ENCODE data around the gene GM2A. TPM values are rescaled to one million over a fixed set of nuclear protein-coding genes. Genes with fewer than 3 reads are reported as not detected.

The GM2A gene
- total and polyA plus RNA-seq, 2 donors (not counting 1 experiment from before 2014, with no cell fraction given), result 29.8 to 82.7 TPM

DNA sequence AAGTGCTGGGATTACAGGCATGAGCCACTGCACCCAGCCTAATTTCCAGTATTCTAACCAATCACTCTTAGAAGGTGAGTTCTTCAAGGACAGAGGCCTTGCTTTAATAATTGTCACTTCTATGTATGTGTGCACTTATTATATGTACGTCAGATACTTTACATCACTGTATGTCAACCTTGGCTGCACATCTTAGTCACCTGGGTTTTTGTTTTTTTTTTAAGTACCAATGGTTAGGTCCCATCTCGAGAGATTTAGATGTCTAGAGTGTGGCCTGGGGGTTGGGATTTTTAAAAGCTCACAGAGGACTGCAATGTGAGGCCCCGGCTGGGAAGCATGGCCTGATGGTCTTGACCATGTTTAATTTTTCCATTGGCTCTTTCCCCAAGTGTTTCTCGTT, 9.9 kb upstream of the GM2A start:
- H3K27me3 Mint-ChIP-seq, result no peaks in the 10 kb centered on the region
- Histone ChIP-seq H3K79me2 (ENCODE audit: control insufficient read depth, insufficient read depth, low read length) (peaks cover 28% of the 10 kb centered on the region), H3K4me1 (ENCODE audit: control insufficient read depth in 2 of 2, insufficient read depth in 2 of 2, low read length in 2 of 2) (peaks cover 49 to 54% of the 10 kb centered on the region in 2 donors), H3K27me3 (replicated peaks in 1 of 4; ENCODE audit: control extremely low read depth in 1 of 4, control insufficient read depth in 3 of 4, insufficient read depth in 4 of 4, low read length in 3 of 4) (no peaks in the 10 kb centered on the region), H3K4me3 (ENCODE audit: control extremely low read depth in 1 of 5, extremely low read depth in 1 of 5, insufficient read depth in 1 of 5, low read depth in 2 of 5, low read length in 4 of 5) (no peak overlapping the region), H3K9ac (ENCODE audit: low read length) (no peak overlapping the region), H2AFZ (ENCODE audit: insufficient read depth, low read depth, low read length, poor library complexity, severe bottlenecking) (no peak overlapping the region), H3K9me3 (ENCODE audit: control extremely low read depth in 1 of 3, control insufficient read depth in 2 of 3, insufficient read depth in 1 of 3, low read length in 2 of 3) (no peaks in the 10 kb centered on the region), H3K36me3 (replicated peaks in 1 of 2; ENCODE audit: control extremely low read depth in 1 of 2, control insufficient read depth in 1 of 2, extremely low read depth in 1 of 2, insufficient read depth in 2 of 2, low read length in 1 of 2) (no peaks in the 10 kb centered on the region), H4K20me1 (ENCODE audit: control insufficient read depth, insufficient read depth, low read length, poor library complexity, severe bottlenecking) (no peaks in the 10 kb centered on the region), H3K4me2 (replicated peaks; ENCODE audit: low read depth, low read length, poor library complexity, severe bottlenecking) (no peak overlapping the region), H3K27ac (ENCODE audit: low read length in 2 of 2) (no peak overlapping the region)
- H3K9me3 Mint-ChIP-seq (ENCODE audit: insufficient read depth), result no peaks in the 10 kb centered on the region
- TF ChIP-seq, protein P1, sequence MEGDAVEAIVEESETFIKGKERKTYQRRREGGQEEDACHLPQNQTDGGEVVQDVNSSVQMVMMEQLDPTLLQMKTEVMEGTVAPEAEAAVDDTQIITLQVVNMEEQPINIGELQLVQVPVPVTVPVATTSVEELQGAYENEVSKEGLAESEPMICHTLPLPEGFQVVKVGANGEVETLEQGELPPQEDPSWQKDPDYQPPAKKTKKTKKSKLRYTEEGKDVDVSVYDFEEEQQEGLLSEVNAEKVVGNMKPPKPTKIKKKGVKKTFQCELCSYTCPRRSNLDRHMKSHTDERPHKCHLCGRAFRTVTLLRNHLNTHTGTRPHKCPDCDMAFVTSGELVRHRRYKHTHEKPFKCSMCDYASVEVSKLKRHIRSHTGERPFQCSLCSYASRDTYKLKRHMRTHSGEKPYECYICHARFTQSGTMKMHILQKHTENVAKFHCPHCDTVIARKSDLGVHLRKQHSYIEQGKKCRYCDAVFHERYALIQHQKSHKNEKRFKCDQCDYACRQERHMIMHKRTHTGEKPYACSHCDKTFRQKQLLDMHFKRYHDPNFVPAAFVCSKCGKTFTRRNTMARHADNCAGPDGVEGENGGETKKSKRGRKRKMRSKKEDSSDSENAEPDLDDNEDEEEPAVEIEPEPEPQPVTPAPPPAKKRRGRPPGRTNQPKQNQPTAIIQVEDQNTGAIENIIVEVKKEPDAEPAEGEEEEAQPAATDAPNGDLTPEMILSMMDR (IDR thresholded peaks at IDR 0.05), result no peak
- TF ChIP-seq EZH2 (IDR thresholded peaks at IDR 0.05; ENCODE audit: borderline replicate concordance, insufficient read depth, low read depth, low read length, poor library complexity, severe bottlenecking), result no peak
- CTCF ChIA-PET, result interaction anchor here (1.2 to 14.0 kb wide), 7 partner anchors 12 to 127 kb away, joined by 3 to 299 read pairs (median 42); partner anchors contain the start of gene CCDC69
- POLR2A ChIA-PET, result no interaction called here
- intact Hi-C loops (cut with micrococcal nuclease), result no loop called here
- ATAC-seq (ENCODE audit: low read depth) (no peak), DNase-seq (no peak)
- peak overlapping the region; percentile 32 for H3K4me3 Mint-ChIP-seq
- WGBS (ENCODE audit: insufficient coverage), result no CpG with 5 or more reads among the region's 4 CpGs
- peak overlapping the region; percentile 3 for H3K27ac Mint-ChIP-seq
- H3K4me1 Mint-ChIP-seq, result peaks cover 68% of the 10 kb centered on the region

DNA sequence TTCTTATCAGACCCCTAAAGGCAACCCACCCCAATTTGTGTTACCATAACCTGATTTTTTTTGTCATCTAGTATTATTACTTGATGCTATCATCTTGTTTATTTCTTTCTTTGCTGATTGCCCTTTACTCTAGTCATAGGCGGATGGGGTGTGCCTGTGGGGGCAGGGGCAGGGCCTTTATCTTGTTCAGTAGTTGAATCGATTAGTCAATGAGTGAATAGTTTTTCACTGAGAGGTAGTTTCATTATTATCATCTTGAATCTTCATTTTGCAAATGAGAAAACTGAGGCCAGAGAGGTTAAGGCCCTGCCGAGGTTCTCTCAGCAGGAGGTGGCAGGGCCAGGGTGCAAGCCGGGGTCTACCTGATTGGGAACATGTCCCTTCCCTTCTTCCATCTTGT, 9.4 kb upstream of the GM2A start:
- POLR2A ChIA-PET, result no interaction called here
- Mint-ChIP-seq H3K27me3 (no peaks in the 10 kb centered on the region), H3K27ac (no peak overlapping the region), H3K4me1 (peaks cover 64% of the 10 kb centered on the region), H3K4me3 (no peak overlapping the region), H3K9me3 (ENCODE audit: insufficient read depth) (no peaks in the 10 kb centered on the region)
- H3K4me2 ChIP-seq (replicated peaks; ENCODE audit: low read depth, low read length, poor library complexity, severe bottlenecking), result no peak overlapping the region
- peaks cover 45 to 49% of the 10 kb centered on the region in 2 donors for H3K4me1 ChIP-seq (ENCODE audit: control insufficient read depth in 2 of 2, insufficient read depth in 2 of 2, low read length in 2 of 2)
- 71% methylated on average over 1 of the region's 4 CpGs for whole genome bisulfite sequencing (ENCODE audit: insufficient coverage)
- CTCF ChIA-PET, result interaction anchor here (4.0 to 14.0 kb wide), 3 partner anchors 24 to 128 kb away, joined by 42 to 299 read pairs (median 265); partner anchors contain the start of gene CCDC69
- H3K9ac ChIP-seq (ENCODE audit: low read length), result no peak overlapping the region
- intact Hi-C loops (cut with micrococcal nuclease), result no loop called here
- no peaks in the 10 kb centered on the region for H4K20me1 ChIP-seq (ENCODE audit: control insufficient read depth, insufficient read depth, low read length, poor library complexity, severe bottlenecking)
- H2AFZ ChIP-seq (ENCODE audit: insufficient read depth, low read depth, low read length, poor library complexity, severe bottlenecking), result no peak overlapping the region
- DNase-seq, result no peak
- H3K4me3 ChIP-seq (ENCODE audit: control extremely low read depth in 1 of 5, extremely low read depth in 1 of 5, insufficient read depth in 1 of 5, low read depth in 2 of 5, low read length in 4 of 5), result no peak overlapping the region
- H3K9me3 ChIP-seq (ENCODE audit: control extremely low read depth in 1 of 3, control insufficient read depth in 2 of 3, insufficient read depth in 1 of 3, low read length in 2 of 3), result no peaks in the 10 kb centered on the region
- no peaks in the 10 kb centered on the region for H3K27me3 ChIP-seq (replicated peaks in 1 of 4; ENCODE audit: control extremely low read depth in 1 of 4, control insufficient read depth in 3 of 4, insufficient read depth in 4 of 4, low read length in 3 of 4)
- TF ChIP-seq, protein P1 (IDR thresholded peaks at IDR 0.05), result no peak
- TF ChIP-seq EZH2 (IDR thresholded peaks at IDR 0.05; ENCODE audit: borderline replicate concordance, insufficient read depth, low read depth, low read length, poor library complexity, severe bottlenecking), result no peak
- no peak overlapping the region for H3K27ac ChIP-seq (ENCODE audit: low read length in 2 of 2)
- H3K79me2 ChIP-seq (ENCODE audit: control insufficient read depth, insufficient read depth, low read length), result peaks cover 28% of the 10 kb centered on the region
- H3K36me3 ChIP-seq (replicated peaks in 1 of 2; ENCODE audit: control extremely low read depth in 1 of 2, control insufficient read depth in 1 of 2, extremely low read depth in 1 of 2, insufficient read depth in 2 of 2, low read length in 1 of 2), result no peaks in the 10 kb centered on the region
- no peak for ATAC-seq (ENCODE audit: low read depth)

All from B cell (primary cell).